ENCODE measurements around the gene DNAJC17. TPM values are rescaled to one million over a fixed set of nuclear protein-coding genes. Genes with fewer than 3 reads are reported as not detected.
A peak's percentile ranks its signal among the peaks of the same experiment; 100 is the strongest.

DNAJC17 gene
- total RNA-seq, 3 donors from 2014 or later (not counting 1 experiment from before 2014, with no cell fraction given): 36.2 to 64.9 (median 50.0) TPM

DNA sequence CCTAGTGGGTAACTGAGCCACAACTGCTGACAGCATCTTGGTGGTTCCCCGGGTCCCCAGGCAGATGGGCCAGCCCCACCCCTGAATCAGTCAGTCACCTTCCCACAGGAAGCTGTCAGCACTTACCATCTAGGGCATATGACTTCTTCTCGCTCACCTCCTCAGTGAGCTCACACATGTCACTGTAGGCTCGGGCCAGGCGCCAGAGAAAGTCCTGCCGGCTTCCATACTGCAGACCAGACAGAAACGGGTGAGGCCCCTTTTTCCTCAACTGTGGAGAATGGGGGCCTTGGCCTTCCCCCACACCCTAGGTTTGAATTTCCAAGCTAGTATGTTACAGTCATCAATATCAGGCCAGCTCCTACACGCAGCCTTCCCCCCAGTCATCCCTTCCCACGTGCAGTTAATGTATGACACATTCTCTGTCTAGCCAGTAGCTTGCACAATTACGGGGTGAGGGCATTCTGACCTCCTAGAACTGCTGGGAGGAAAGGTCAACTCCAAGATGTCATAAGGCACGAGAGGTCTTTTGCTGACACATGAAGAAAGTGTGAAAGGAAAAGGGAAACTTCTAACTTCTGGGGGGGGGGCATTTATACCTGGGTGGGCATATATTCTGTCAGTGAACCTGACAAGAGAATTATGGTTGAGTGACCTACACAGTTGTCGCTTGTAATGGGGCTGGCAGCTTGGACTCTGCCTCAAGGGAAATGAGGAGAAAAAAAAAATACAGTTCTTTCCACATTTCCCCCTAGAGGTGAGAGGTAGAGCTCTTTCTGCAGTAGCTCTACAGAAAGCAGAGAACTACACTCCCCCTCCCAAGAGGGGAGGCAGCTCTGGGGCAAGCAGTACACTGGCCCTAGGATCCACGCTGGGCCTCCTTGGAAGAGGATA is 63.1 kb downstream of the DNAJC17 start:
- 42% methylated on average over 11 of the region's 12 CpGs for WGBS (ENCODE audit: insufficient coverage)
- Mint-ChIP-seq H3K27ac (peak overlapping the region; percentile 94 to 96), H3K27me3 (ENCODE audit: low read depth in 2 of 2) (no peaks in the 10 kb centered on the region), H3K9me3 (no peaks in the 10 kb centered on the region), H3K36me3 (no peaks in the 10 kb centered on the region), H3K4me3 (peak overlapping the region; percentile 80), H3K4me1 (peaks cover 55 to 58% of the 10 kb centered on the region in 2 donors)
- H3K4me3 ChIP-seq (ENCODE audit: low read length): no peak overlapping the region
- H3K9me3 ChIP-seq (ENCODE audit: control insufficient read depth, insufficient read depth, low read length): no peaks in the 10 kb centered on the region
- DNase-seq (peak; percentile 70 to 88), ATAC-seq (peak; percentile 83 to 94 (median 90))
- H3K27ac ChIP-seq (ENCODE audit: low read length): peak overlapping the region; percentile 75
- H3K27me3 ChIP-seq (ENCODE audit: control insufficient read depth, insufficient read depth, low read length): no peaks in the 10 kb centered on the region
- H3K36me3 ChIP-seq (ENCODE audit: control insufficient read depth, insufficient read depth, low read length): peaks cover 38% of the 10 kb centered on the region
- intact Hi-C loops (cut with micrococcal nuclease): loop anchor here (1.0 to 5.0 kb wide), 3 partner anchors 10 to 42 kb away; no protein-coding TSS in a partner anchor
- peaks cover 55% of the 10 kb centered on the region for H3K4me1 ChIP-seq (ENCODE audit: control insufficient read depth, insufficient read depth, low read length)
- TF ChIP-seq, protein P1, sequence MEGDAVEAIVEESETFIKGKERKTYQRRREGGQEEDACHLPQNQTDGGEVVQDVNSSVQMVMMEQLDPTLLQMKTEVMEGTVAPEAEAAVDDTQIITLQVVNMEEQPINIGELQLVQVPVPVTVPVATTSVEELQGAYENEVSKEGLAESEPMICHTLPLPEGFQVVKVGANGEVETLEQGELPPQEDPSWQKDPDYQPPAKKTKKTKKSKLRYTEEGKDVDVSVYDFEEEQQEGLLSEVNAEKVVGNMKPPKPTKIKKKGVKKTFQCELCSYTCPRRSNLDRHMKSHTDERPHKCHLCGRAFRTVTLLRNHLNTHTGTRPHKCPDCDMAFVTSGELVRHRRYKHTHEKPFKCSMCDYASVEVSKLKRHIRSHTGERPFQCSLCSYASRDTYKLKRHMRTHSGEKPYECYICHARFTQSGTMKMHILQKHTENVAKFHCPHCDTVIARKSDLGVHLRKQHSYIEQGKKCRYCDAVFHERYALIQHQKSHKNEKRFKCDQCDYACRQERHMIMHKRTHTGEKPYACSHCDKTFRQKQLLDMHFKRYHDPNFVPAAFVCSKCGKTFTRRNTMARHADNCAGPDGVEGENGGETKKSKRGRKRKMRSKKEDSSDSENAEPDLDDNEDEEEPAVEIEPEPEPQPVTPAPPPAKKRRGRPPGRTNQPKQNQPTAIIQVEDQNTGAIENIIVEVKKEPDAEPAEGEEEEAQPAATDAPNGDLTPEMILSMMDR (IDR thresholded peaks at IDR 0.05): no peak

DNA sequence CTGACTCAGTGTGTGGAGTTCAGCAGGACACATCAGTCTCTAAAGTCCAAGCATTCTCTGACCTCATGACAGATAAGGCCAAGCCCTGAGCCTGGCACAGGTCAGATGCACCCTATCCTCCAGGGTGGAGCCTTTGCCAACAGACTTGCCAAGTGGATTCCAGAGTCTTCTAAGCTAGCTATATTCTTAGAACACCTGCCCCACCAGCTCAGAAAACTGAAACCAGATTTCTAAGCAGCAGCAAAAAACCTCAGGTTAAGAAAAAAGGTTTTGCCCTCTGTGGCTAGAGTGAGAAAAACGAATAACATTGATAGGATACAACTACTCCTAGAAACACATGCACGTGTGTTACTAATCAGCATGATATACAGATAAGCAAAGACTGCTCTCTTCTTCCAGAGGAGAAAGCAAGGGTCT is 63.8 kb downstream of the DNAJC17 start:
- Histone ChIP-seq H3K36me3 (ENCODE audit: control insufficient read depth, insufficient read depth, low read length) (peaks cover 43% of the 10 kb centered on the region), H3K9me3 (ENCODE audit: control insufficient read depth, insufficient read depth, low read length) (no peaks in the 10 kb centered on the region), H3K4me3 (ENCODE audit: low read length) (no peak overlapping the region), H3K4me1 (ENCODE audit: control insufficient read depth, insufficient read depth, low read length) (peaks cover 55% of the 10 kb centered on the region), H3K27ac (ENCODE audit: low read length) (peak overlapping the region; percentile 75), H3K27me3 (ENCODE audit: control insufficient read depth, insufficient read depth, low read length) (no peaks in the 10 kb centered on the region)
- H3K4me3 Mint-ChIP-seq: peak overlapping the region; percentile 80
- TF ChIP-seq, protein P1 (IDR thresholded peaks at IDR 0.05): no peak
- H3K27me3 Mint-ChIP-seq (ENCODE audit: low read depth in 2 of 2): no peaks in the 10 kb centered on the region
- 41% methylated on average over 2 of the region's 2 CpGs for WGBS (ENCODE audit: insufficient coverage)
- H3K36me3 Mint-ChIP-seq: no peaks in the 10 kb centered on the region
- peaks cover 55 to 58% of the 10 kb centered on the region in 2 donors for H3K4me1 Mint-ChIP-seq
- intact Hi-C loops (cut with micrococcal nuclease): loop anchor here (5.0 kb wide), 1 partner anchor 41 kb away; no protein-coding TSS in a partner anchor
- no peaks in the 10 kb centered on the region for H3K9me3 Mint-ChIP-seq
- peak overlapping the region; percentile 94 to 96 for H3K27ac Mint-ChIP-seq
- peak in 1 of 3 donors; percentile 48 for ATAC-seq
- DNase-seq: no peak

GRCh38 chr15:40739854-40740253 is 67.4 kb downstream of the DNAJC17 start:
- no peak overlapping the region for H3K27ac ChIP-seq (ENCODE audit: low read length)

More at GRCh38 chr15:40739854-40740253, 67.4 kb downstream of the DNAJC17 start:
- H3K4me3 ChIP-seq (ENCODE audit: low read length): no peak overlapping the region
- peaks cover 28% of the 10 kb centered on the region for H3K4me1 ChIP-seq (ENCODE audit: control insufficient read depth, insufficient read depth, low read length)
- H3K36me3 ChIP-seq (ENCODE audit: control insufficient read depth, insufficient read depth, low read length): peaks cover 62% of the 10 kb centered on the region
- H3K9me3 Mint-ChIP-seq: no peaks in the 10 kb centered on the region
- no peaks in the 10 kb centered on the region for H3K27me3 ChIP-seq (ENCODE audit: control insufficient read depth, insufficient read depth, low read length)
- TF ChIP-seq, protein P1 (IDR thresholded peaks at IDR 0.05): no peak
- H3K4me3 Mint-ChIP-seq: no peak overlapping the region
- H3K36me3 Mint-ChIP-seq: no peaks in the 10 kb centered on the region
- intact Hi-C loops (cut with micrococcal nuclease): loop anchor here (5.0 kb wide), 1 partner anchor 38 kb away; no protein-coding TSS in a partner anchor
- H3K9me3 ChIP-seq (ENCODE audit: control insufficient read depth, insufficient read depth, low read length): no peaks in the 10 kb centered on the region
- DNase-seq: no peak
- H3K27ac Mint-ChIP-seq: no peak overlapping the region
- ATAC-seq: no peak
- peaks cover 24% of the 10 kb centered on the region in 2 donors for H3K4me1 Mint-ChIP-seq
- 92% methylated on average over 2 of the region's 2 CpGs for WGBS (ENCODE audit: insufficient coverage)
- H3K27me3 Mint-ChIP-seq (ENCODE audit: low read depth in 2 of 2): no peaks in the 10 kb centered on the region

All from natural killer cell (primary cell).